HG03521 (cell line): ENCODE results near the gene SLC16A8.

Source experiments
- ATAC-seq: cut with Tn5 transposase; IDR thresholded peaks from one replicate; pipeline ENCODE4 v1.9.1; 2021; ENCODE audit warnings: mild to moderate bottlenecking, moderate library complexity; ENCODE audit not compliant: unreplicated experiment

Gene SLC16A8

GRCh38 chr22:38073150-38074130 lies 10.5 kb downstream of the SLC16A8 start:
- ATAC-seq = no peak

DNA sequence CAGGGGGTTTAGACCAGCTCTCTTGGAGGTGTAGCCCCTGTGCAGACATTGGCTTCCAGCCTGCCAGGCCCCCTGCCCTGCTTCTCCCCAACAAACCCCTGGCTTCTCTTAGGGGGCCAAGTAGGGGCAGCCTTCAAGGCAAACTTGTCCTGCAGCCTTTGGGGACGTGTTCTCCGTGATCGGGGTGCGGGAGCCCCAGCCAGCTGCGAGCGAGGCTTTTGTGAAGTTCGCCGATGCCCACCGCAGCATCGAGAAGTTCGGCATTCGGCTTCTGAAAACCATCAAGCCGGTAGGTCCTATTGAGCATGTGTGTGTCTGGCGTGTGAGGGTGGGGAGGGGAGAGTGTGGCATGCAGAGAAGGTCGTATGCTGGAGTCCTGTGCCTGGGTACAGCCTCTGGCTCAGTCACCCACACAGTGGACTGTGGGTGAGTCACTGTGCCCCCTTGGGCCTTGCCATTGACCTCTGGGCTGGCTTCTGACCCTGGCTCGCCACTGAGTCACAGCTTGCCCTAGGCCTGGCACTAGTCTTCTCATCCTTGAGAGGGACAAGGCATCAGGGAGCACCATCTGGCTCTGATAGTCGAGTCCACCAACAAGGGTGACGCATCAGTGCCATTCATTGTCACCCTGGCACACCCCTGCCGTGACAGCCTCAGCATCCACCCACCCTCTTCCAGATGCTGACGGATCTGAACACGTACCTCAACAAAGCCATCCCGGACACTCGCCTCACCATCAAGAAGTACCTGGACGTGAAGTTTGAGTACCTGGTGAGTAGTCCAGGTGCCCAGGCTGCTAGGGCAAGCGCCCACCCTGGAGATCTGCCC lies 11.4 kb downstream of the SLC16A8 start:
- ATAC-seq = no peak

DNA sequence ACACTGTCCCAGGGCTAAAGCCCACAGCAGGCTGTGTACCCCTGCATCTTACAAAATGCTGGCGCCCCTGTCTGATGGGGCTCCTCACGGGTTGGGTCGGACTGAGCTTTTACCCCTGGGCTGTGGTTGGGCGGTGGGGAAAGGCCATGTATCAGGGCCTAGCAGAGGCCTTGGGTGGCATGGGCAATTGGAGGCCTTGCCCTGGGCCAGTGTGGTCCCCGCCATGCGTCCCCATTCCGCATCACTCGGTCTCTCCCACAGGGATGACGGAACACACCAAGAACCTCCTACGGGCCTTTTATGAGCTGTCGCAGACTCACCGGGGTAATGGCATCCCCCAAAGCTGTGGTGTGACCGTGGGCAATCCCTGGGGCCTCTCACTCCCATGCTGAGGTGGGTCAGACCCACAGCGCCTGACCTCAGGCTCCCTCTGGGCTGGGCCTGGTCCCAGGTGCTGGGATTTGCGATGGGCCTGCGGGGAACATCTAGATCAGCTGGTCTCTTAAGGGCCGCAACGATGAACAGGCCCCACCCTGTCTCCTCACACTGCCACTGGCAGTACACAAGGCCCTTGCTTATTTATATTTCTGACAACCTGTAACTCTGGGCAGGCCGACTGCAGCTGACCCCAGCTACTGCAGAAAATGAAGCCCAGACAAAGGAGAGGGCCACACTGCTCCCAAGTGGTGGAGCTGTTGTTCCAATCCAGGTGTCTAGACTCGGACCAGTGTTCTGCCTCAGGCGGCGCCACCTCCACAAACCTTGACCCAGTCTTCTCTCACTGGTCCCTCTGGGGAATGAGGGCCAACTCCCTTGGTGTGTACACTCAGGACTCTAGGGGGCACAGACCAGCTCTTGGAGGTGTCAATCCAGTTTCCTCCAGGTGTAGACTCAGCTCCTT lies 12.3 kb downstream of the SLC16A8 start:
- no peak for ATAC-seq

- no peak for ATAC-seq
Observed at GRCh38 chr22:38070250-38070921, 13.6 kb downstream of the SLC16A8 start.

- ATAC-seq = no peak
Observed at GRCh38 chr22:38069372-38070249, 14.4 kb downstream of the SLC16A8 start.

GRCh38 chr22:38068641-38069371 lies 15.2 kb downstream of the SLC16A8 start:
- ATAC-seq = no peak

GRCh38 chr22:38067761-38068360 lies 16.1 kb downstream of the SLC16A8 start:
- ATAC-seq = no peak

GRCh38 chr22:38067028-38067415 lies 17.0 kb downstream of the SLC16A8 start:
- no peak for ATAC-seq

GRCh38 chr22:38066381-38067027 lies 17.5 kb downstream of the SLC16A8 start:
- no peak for ATAC-seq

- ATAC-seq = no peak
Observed at GRCh38 chr22:38065539-38065938, 18.4 kb downstream of the SLC16A8 start.

DNA sequence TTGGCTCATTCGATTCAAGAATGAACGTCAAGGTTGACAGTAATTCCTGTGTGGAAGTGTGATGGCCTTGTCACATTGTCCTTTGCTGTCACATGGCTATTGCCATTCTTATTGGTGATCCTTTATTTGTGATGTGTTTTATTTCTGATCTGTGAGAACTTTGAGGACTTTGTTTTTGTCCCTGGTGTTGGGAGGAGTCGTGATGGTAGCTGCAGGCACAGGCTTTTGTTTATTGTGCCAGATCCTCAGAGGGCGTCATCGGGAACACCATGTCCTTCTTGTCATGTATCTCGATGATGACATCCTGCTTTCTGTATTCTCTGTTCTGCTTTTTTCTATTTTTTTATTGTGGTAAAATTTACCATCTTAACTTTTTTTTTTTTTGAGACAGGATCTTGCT lies 21.2 kb downstream of the SLC16A8 start:
- ATAC-seq = no peak

DNA sequence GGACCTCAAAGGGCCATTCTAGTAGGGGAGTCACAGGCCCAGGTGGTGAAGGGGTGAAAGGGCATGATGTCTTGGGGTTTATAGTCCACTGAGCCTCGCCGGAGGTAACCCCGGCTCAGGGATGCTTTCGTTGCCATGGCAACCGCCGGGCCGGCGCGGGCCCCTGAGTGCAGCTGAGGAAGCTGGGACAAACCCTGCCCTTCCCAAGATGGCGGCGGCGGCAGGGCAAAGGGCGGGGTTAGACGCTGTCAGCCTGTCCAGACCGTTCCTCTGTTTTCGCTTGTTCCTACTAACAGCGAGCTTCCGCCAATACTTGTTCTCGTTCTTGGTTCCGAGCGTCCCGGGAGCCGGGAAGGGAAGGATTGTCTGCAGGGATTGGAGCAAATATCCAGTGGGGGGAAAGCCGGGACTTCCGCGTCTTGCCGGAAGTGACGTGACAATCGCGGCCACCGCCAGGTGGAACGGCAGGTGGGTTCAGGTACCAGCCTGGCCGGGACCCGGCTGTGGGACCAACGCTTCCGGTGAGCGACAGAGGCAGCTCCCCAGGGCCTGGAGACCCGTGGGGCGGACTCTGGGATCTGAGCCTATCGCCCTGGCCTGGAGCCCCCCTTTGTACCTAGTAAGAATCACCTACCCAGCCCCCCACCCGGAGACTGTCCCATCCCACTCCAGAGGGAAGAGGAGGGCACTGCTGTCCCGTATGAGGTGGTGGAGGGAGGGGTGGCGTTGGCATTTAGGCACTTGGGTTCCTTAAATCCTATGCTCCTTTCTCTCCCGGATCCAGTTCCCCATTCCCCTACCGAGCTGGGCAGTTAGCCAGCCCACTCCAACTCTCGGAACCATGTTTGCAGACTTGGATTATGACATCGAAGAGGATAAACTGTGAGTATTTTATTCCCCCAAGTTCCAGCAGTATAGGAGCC lies 26.8 kb downstream of the SLC16A8 start, which contains the start of gene PICK1:
TSS of gene PICK1 (plus strand) at position 436 of the 923 bp plus-strand sequence. CDS start at position 842, 406 bp downstream.
- no peak for ATAC-seq

- ATAC-seq = no peak
Observed at GRCh38 chr22:38051900-38052862, 31.8 kb downstream of the SLC16A8 start.

GRCh38 chr22:38051261-38051660 lies 32.7 kb downstream of the SLC16A8 start:
- no peak for ATAC-seq

- no peak for ATAC-seq
Observed at GRCh38 chr22:38050720-38051119, 33.3 kb downstream of the SLC16A8 start.
